RWPE2 (cell line): ENCODE data around the gene CCDC24.

ENCODE experiments used
- ATAC-seq: fragments of 200-7000 bp; cut with Tn5 transposase; 3 replicates; pipeline ENCODE4 v1.9.1; 2021; ENCODE audit warnings: low read depth
- DNase-seq: peaks from one replicate; pipeline ENCODE4 v3.0.0-alpha.2; 2020; ENCODE audit warnings: low spot score
- H3K27ac ChIP-seq: fragments of 450-650 bp; 2 replicates; pipeline ENCODE4 v1.5.1; 2017; ENCODE audit warnings: mild to moderate bottlenecking; ENCODE audit not compliant: poor library complexity, severe bottlenecking
- H3K27me3 ChIP-seq: fragments of 250-450 bp; sonication (Bioruptor Pico); 2 replicates; pipeline ENCODE4 v1.5.1; 2021; ENCODE audit warnings: mild to moderate bottlenecking, moderate library complexity; ENCODE audit not compliant: insufficient read depth, poor library complexity, severe bottlenecking
- H3K36me3 ChIP-seq: fragments of 250-450 bp; sonication (Bioruptor Pico); 2 replicates; pipeline ENCODE4 v1.5.1; 2020; ENCODE audit warnings: low read depth, mild to moderate bottlenecking, moderate library complexity
- H3K4me1 ChIP-seq: fragments of 250-450 bp; sonication (Bioruptor Pico); 2 replicates; pipeline ENCODE4 v1.5.1; 2021; ENCODE audit warnings: mild to moderate bottlenecking, moderate library complexity; ENCODE audit not compliant: insufficient read depth, poor library complexity, severe bottlenecking
- H3K4me3 ChIP-seq: fragments of 250-450 bp; sonication (Bioruptor Pico); 2 replicates; pipeline ENCODE4 v1.5.1; 2021; ENCODE audit warnings: mild to moderate bottlenecking, moderate library complexity; ENCODE audit not compliant: severe bottlenecking
- H3K9me3 ChIP-seq: fragments of 250-450 bp; sonication (Bioruptor Pico); 2 replicates; pipeline ENCODE4 v1.5.1; 2021; ENCODE audit warnings: mild to moderate bottlenecking, moderate library complexity; ENCODE audit not compliant: severe bottlenecking
- CTCF ChIP-seq: fragments of 450-650 bp; IDR thresholded peaks from one replicate; pipeline ENCODE4 v1.5.1; 2017; ENCODE audit warnings: mild to moderate bottlenecking, moderate library complexity; ENCODE audit not compliant: poor library complexity, severe bottlenecking

Gene CCDC24

GRCh38 chr1:44032170-44032790 is 40.9 kb downstream of the CCDC24 start:
- Histone ChIP-seq H3K36me3 (peaks cover 9% of the 10 kb centered on the region; the same call in 1 of the 2 replicates), H3K27ac (peak overlapping the region; percentile 72), H3K4me3 (no peak overlapping the region), H3K9me3 (no peaks in the 10 kb centered on the region), H3K27me3 (no peaks in the 10 kb centered on the region), H3K4me1 (peaks cover 33% of the 10 kb centered on the region)
- DNase-seq (no peak), ATAC-seq (no peak)
- no peak for TF ChIP-seq CTCF

- H3K27me3 ChIP-seq: no peaks in the 10 kb centered on the region
- no peak overlapping the region for H3K4me3 ChIP-seq
- H3K9me3 ChIP-seq: no peaks in the 10 kb centered on the region
- ATAC-seq (no peak), DNase-seq (no peak)
- H3K4me1 ChIP-seq: peaks cover 31% of the 10 kb centered on the region
- peaks cover 1% of the 10 kb centered on the region; the same call in 1 of the 2 replicates for H3K36me3 ChIP-seq
- H3K27ac ChIP-seq: peak overlapping the region; percentile 72
- no peak for TF ChIP-seq CTCF
Observed at GRCh38 chr1:44033041-44033575, 41.7 kb downstream of the CCDC24 start.

GRCh38 chr1:44033756-44034155 is 42.4 kb downstream of the CCDC24 start:
- H3K27ac ChIP-seq: no peak overlapping the region
- no peaks in the 10 kb centered on the region for H3K9me3 ChIP-seq
- no peak for TF ChIP-seq CTCF
- H3K4me1 ChIP-seq: peaks cover 28% of the 10 kb centered on the region
- no peak for ATAC-seq
- H3K27me3 ChIP-seq: no peaks in the 10 kb centered on the region
- DNase-seq: no peak
- H3K36me3 ChIP-seq: no peaks in the 10 kb centered on the region
- H3K4me3 ChIP-seq: no peak overlapping the region

- H3K9me3 ChIP-seq: no peaks in the 10 kb centered on the region
- DNase-seq (no peak), ATAC-seq (no peak)
- H3K27ac ChIP-seq: no peak overlapping the region
- H3K36me3 ChIP-seq: no peaks in the 10 kb centered on the region
- H3K4me3 ChIP-seq: no peak overlapping the region
- no peaks in the 10 kb centered on the region for H3K27me3 ChIP-seq
- TF ChIP-seq CTCF: no peak
- peaks cover 28% of the 10 kb centered on the region for H3K4me1 ChIP-seq
Observed at GRCh38 chr1:44034423-44034822, 43.0 kb downstream of the CCDC24 start.
